ENCODE results near the gene TRAK2. TPM values are rescaled to one million over a fixed set of nuclear protein-coding genes. Genes with fewer than 3 reads are reported as not detected.

TRAK2 gene
- total RNA-seq, 1 experiment from 2014 or later: 12.8 TPM

GRCh38 chr2:201467666-201468065 is 16.4 kb upstream of the TRAK2 start:
- Mint-ChIP-seq H3K9me3 (no peaks in the 10 kb centered on the region), H3K4me3 (no peak overlapping the region), H3K4me1 (peaks cover 9% of the 10 kb centered on the region), H3K36me3 (peaks cover under 1% of the 10 kb centered on the region; the same call in 1 of the 2 replicates), H3K27me3 (ENCODE audit: low read depth) (no peaks in the 10 kb centered on the region), H3K27ac (no peak overlapping the region)
- DNase-seq (ENCODE audit: low spot score): no peak
- ChIA-PET POLR2A (interaction anchor here (0.6 kb wide), 1 partner anchor 441 kb away, joined by 3 read pairs; no protein-coding TSS in a partner anchor), CTCF (no interaction called here)
- TF ChIP-seq ELF4 (CRISPR knock-in tag; IDR thresholded peaks at IDR 0.05; ENCODE audit: low read depth) (no peak), CREM (CRISPR knock-in tag; IDR thresholded peaks at IDR 0.05) (no peak)
- no peak for ATAC-seq

GRCh38 chr2:201466050-201466675 is 14.9 kb upstream of the TRAK2 start:
- H3K27ac Mint-ChIP-seq: no peak overlapping the region
- no peak for TF ChIP-seq ZSCAN18 (CRISPR knock-in tag; IDR thresholded peaks at IDR 0.05)
- TF ChIP-seq ATF6 (CRISPR knock-in tag; IDR thresholded peaks at IDR 0.05): no peak
- no peak for TF ChIP-seq AFF4 (CRISPR knock-in tag; IDR thresholded peaks at IDR 0.05; ENCODE audit: borderline replicate concordance)
- no peak for DNase-seq (ENCODE audit: low spot score)
- no peak overlapping the region for H3K4me3 Mint-ChIP-seq
- ATAC-seq: no peak
- POLR2A ChIA-PET: no interaction called here
- peaks cover 8% of the 10 kb centered on the region for H3K9me3 Mint-ChIP-seq
- H3K4me1 Mint-ChIP-seq: peaks cover 8% of the 10 kb centered on the region
- CTCF ChIA-PET: no interaction called here
- peaks cover 13% of the 10 kb centered on the region for H3K36me3 Mint-ChIP-seq
- H3K27me3 Mint-ChIP-seq (ENCODE audit: low read depth): no peaks in the 10 kb centered on the region

- peaks cover 10% of the 10 kb centered on the region for H3K9me3 Mint-ChIP-seq
- DNase-seq (ENCODE audit: low spot score): no peak
- TF ChIP-seq ZMAT4 (CRISPR knock-in tag; IDR thresholded peaks at IDR 0.05) (no peak), ZNF396 (CRISPR knock-in tag; IDR thresholded peaks at IDR 0.05; ENCODE audit: borderline replicate concordance) (no peak), FOXP1 (CRISPR knock-in tag; IDR thresholded peaks at IDR 0.05; ENCODE audit: borderline replicate concordance) (no peak), NFYB (CRISPR knock-in tag; conservative IDR thresholded peaks at IDR 0.05; ENCODE audit: low read depth) (no peak), ZNF423 (CRISPR knock-in tag; IDR thresholded peaks at IDR 0.05) (no peak), AR (CRISPR knock-in tag; IDR thresholded peaks at IDR 0.05) (no peak), ERG (CRISPR knock-in tag; IDR thresholded peaks at IDR 0.05) (no peak), SMAD3 (CRISPR knock-in tag; IDR thresholded peaks at IDR 0.05; ENCODE audit: borderline replicate concordance) (no peak)
- no peak overlapping the region for H3K4me3 Mint-ChIP-seq
- ChIA-PET POLR2A (no interaction called here), CTCF (no interaction called here)
- no peak for ATAC-seq
- peaks cover 2% of the 10 kb centered on the region for H3K4me1 Mint-ChIP-seq
- H3K36me3 Mint-ChIP-seq: peaks cover 16% of the 10 kb centered on the region
- no peak overlapping the region for H3K27ac Mint-ChIP-seq
- no peaks in the 10 kb centered on the region for H3K27me3 Mint-ChIP-seq (ENCODE audit: low read depth)
These were observed 14.3 kb upstream of the TRAK2 start for GRCh38 chr2:201465524-201465971.

All from WTC11 (cell line).